HAP-1 (cell line): ENCODE data around the gene ENTREP1.
A peak's percentile ranks its signal among the peaks of the same experiment; 100 is the strongest.

Experiments
- DNase-seq, 2 experiments: peaks; one replicate each; pipeline ENCODE4 v3.0.0-alpha.2; 2016 to 2020; ENCODE audit warnings: low spot score in 2 of 2
- H3K27me3 ChIP-seq: fragments of 250-450 bp; sonication (Bioruptor Pico); 2 replicates; pipeline ENCODE4 v1.5.1; 2020; ENCODE audit warnings: low read depth, mild to moderate bottlenecking, moderate library complexity
- H3K36me3 ChIP-seq: fragments of 250-450 bp; sonication (Bioruptor Pico); replicated peaks from 2 replicates; pipeline ENCODE4 v1.5.1; 2020; ENCODE audit warnings: mild to moderate bottlenecking
- H3K4me1 ChIP-seq: fragments of 250-450 bp; sonication (Bioruptor Pico); 2 replicates; pipeline ENCODE4 v1.5.1; 2020; ENCODE audit warnings: mild to moderate bottlenecking
- H3K4me3 ChIP-seq: fragments of 250-450 bp; sonication (Bioruptor Pico); 2 replicates; pipeline ENCODE4 v1.5.1; 2020; ENCODE audit warnings: mild to moderate bottlenecking, moderate library complexity
- H3K9me3 ChIP-seq: fragments of 250-450 bp; sonication (Bioruptor Pico); 2 replicates; pipeline ENCODE4 v1.5.1; 2020; ENCODE audit warnings: mild to moderate bottlenecking, moderate library complexity
- in situ Hi-C: fragments of 300-500 bp; cut with MboI; formaldehyde crosslinking; loops from 3 replicates; pipeline ENCODE4 v1.14.3; 2020; ENCODE audit warnings: low sequenced_read_pairs, inconsistent platforms, mixed read lengths

Gene ENTREP1, protein sequence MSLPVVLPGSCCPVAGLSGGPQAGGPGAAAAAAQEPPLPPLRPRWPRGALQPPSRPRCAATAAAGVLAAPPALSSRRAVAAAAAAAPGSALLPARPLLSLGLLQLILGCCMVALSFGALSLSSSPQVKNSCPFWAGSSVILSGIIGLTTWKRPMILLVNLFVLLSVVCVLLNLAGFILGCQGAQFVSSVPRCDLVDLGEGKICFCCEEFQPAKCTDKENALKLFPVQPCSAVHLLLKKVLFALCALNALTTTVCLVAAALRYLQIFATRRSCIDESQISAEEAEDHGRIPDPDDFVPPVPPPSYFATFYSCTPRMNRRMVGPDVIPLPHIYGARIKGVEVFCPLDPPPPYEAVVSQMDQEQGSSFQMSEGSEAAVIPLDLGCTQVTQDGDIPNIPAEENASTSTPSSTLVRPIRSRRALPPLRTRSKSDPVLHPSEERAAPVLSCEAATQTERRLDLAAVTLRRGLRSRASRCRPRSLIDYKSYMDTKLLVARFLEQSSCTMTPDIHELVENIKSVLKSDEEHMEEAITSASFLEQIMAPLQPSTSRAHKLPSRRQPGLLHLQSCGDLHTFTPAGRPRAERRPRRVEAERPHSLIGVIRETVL

DNA sequence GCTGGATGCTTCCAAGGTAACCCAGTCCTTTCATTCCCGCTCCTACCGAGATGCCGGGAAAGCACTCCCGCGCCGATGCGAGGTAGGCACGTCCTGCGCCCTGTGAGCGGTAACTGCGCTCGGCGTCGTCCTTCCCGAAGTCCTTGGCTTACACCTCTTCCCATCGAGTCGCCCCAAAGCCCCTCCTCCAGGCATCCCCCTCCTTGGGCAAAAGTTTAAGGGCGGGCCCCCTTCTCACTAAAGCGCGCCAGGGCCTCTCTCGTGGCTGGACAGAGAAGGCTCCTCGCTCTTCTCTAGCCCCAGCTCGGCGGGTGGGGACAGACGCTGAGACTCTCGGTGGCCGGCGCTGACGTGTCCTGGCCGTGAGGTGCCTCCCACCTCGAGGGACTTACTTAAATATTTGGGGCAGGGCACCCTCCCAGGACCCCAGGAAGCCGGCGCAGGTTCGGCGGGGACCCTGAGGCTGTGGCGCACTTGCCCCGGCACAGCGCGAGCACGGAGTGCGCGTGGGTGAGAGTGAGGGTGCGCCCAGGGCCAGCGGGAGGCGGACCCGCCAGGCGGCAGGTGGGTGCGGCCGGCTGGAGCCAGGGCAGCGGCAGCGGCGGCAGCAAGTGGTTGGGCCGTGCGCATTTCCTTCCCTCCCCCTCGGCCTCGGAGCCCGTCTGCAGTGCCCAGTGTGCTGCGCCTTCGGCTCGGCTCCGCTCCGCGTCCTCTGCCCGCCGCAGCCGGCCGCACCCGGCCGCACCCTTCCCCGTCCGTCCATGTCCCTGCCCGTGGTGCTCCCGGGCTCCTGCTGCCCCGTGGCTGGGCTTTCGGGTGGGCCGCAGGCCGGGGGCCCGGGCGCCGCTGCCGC, at the start of gene ENTREP1:
Gene ENTREP1, plus strand, starts transcription at position 667 of the 853 bp plus-strand sequence. Its CDS starts 95 bp downstream, at position 762.
- DNase-seq, result peak; percentile 50 to 71
- in situ Hi-C loops, result no loop called here
- no peaks in the 10 kb centered on the region for H3K9me3 ChIP-seq
- H3K27me3 ChIP-seq, result peaks cover 23% of the 10 kb centered on the region
- H3K4me3 ChIP-seq, result peak within 1 kb of the TSS; percentile 35
- H3K4me1 ChIP-seq, result no peaks in the 10 kb centered on the region
- no peaks in the 10 kb centered on the region for H3K36me3 ChIP-seq

DNA sequence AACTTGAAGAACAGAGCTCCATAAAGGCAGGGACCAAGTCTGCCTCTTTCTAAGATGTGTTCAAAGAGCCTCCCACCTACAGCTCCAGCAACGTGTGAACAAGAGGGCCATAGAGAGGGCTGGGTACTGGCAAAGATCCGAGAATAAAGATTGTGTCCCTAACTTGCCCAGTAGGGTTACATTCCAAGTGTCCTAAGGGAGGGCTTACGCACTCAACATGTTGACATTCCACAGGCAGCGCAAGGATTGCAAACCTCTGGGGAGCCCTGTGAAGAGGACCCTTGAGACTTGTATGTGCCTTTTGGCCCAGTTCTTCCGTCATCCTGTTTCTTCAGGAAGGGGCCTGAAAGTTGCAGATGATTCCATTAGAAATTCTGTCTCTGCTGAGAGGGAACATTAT, 48.2 kb upstream of the ENTREP1 start:
- in situ Hi-C loops, result no loop called here
- DNase-seq, result no peak
- H3K4me1 ChIP-seq, result no peaks in the 10 kb centered on the region

DNA sequence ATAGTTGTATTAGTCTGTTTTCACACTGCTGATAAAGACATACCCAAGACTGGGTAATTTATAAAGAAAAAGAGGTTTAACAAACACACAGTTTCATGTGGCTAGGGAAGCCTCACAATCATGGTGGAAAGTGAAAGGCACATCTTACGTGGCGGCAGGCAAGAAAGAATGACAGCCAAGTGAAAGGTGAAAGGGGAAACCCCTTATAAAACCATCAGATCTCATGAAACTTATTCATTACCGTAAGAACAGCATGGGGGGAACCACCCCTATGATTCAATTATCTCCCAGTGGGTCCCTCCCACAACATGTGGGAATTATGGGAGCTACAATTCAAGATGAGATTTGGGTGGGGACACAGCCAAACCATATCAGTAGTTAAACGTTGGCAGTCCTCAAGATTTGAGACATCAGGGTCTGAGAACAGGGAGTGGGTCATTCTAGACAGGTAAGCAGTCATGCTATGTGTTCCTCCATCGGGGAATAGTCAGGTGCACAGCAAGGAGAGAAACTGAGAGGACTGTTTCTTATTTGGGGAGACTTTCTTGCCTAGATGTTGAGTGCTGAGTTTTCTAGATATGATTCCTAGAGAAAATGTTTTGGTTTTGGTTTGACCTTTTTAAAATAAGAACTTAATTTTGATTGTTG, 45.8 kb upstream of the ENTREP1 start:
- H3K4me1 ChIP-seq, result peaks cover 14% of the 10 kb centered on the region
- DNase-seq, result no peak
- no peaks in the 10 kb centered on the region for H3K36me3 ChIP-seq
- H3K9me3 ChIP-seq, result no peaks in the 10 kb centered on the region
- in situ Hi-C loops, result no loop called here
- no peak overlapping the region for H3K4me3 ChIP-seq
- peaks cover 66% of the 10 kb centered on the region for H3K27me3 ChIP-seq

More for the DNA sequence above, 48.2 kb upstream of the ENTREP1 start:
- no peak overlapping the region for H3K4me3 ChIP-seq
- H3K9me3 ChIP-seq, result no peaks in the 10 kb centered on the region
- peaks cover 65% of the 10 kb centered on the region for H3K27me3 ChIP-seq
- H3K36me3 ChIP-seq, result no peaks in the 10 kb centered on the region

DNA sequence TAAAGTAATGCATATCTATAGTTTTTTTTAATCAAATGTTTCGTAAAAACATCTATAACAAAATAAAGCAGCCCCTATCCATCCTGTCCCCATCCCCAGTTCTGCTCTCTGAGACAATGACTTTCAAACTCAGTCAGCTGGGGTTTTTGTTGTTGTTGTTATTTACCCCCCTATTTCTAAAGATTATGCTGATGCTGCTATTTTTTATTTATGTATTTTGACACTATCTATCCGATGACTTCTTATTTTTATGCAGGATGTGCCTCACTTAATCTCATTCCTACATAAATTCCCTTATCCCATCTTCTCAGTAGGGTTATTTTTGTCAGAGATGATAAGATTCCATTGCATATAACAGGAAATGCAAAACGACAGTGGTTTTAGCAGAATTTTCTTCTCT, 45.3 kb upstream of the ENTREP1 start:
- in situ Hi-C loops, result no loop called here
- Histone ChIP-seq H3K4me3 (no peak overlapping the region), H3K9me3 (peaks cover under 1% of the 10 kb centered on the region), H3K4me1 (peaks cover 14% of the 10 kb centered on the region), H3K36me3 (no peaks in the 10 kb centered on the region), H3K27me3 (peaks cover 63% of the 10 kb centered on the region)
- no peak for DNase-seq

DNA sequence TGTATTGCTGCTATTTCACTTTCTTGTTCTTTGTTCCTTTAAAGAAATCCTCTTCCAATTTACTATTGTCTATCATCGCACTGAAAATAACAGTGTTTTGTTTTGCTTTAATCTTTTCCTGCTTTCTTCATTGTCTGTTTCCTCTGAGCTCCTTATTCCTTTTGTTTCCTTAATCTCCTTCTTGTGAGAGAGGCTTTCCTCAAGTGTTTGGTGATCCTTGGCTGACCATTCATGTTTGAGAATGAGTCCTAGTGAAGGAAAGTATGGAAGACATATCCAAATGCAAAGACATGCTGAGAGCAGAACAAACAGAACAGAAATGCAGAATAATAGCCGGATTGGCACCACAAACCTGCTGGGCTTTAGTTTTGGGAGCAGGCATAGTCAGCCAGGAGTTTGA, 42.0 kb upstream of the ENTREP1 start:
- in situ Hi-C loops, result no loop called here
- peak; percentile 49 to 95 for DNase-seq
- Histone ChIP-seq H3K36me3 (no peaks in the 10 kb centered on the region), H3K4me1 (peaks cover 14% of the 10 kb centered on the region), H3K4me3 (no peak overlapping the region), H3K27me3 (peaks cover 69% of the 10 kb centered on the region), H3K9me3 (peaks cover 9% of the 10 kb centered on the region)

DNA sequence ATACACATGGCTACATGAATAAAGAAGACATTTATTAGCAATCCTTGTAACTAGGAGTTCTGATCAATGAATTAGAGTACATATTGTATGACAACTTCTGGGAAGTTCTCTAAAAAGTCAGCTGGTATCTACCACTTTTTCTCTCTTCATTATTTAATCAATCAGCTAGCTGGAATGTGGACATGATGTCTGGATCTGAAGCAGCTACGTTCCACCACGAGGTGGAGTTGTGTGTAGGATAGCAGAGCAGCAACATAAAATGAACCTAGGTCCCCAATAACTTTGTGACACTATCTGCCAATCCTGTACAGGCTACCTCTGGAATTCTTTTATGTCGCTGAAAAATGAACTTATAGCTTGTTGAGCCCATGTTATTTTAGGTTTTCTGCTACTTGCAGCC, 32.9 kb upstream of the ENTREP1 start:
- no peak for DNase-seq
- in situ Hi-C loops, result no loop called here

DNA sequence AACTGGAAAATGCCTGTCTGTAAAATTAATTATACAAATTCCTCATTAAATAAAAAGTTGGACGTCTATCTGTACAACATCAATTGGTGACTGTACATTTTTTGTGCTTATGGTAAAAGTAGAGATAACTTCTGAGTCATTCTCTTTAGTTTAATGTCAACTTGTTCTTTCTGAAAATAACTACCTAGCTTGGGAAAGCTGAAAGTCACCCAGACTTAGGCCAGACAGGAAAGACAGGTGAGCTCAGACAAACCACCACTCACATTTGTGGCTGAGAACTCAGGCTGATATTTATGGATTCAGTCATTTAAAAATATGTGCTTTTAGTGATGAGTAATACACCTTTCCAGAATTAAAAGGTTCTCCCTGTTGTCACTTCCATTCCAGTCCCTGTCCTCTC, 31.9 kb upstream of the ENTREP1 start:
- Histone ChIP-seq H3K9me3 (no peaks in the 10 kb centered on the region), H3K4me3 (no peak overlapping the region), H3K27me3 (peaks cover 18% of the 10 kb centered on the region), H3K36me3 (no peaks in the 10 kb centered on the region), H3K4me1 (no peaks in the 10 kb centered on the region)
- in situ Hi-C loops, result no loop called here
- no peak for DNase-seq

More for the DNA sequence above, 32.9 kb upstream of the ENTREP1 start:
- Histone ChIP-seq H3K4me1 (no peaks in the 10 kb centered on the region), H3K27me3 (peaks cover 25% of the 10 kb centered on the region), H3K36me3 (no peaks in the 10 kb centered on the region), H3K9me3 (no peaks in the 10 kb centered on the region), H3K4me3 (no peak overlapping the region)

DNA sequence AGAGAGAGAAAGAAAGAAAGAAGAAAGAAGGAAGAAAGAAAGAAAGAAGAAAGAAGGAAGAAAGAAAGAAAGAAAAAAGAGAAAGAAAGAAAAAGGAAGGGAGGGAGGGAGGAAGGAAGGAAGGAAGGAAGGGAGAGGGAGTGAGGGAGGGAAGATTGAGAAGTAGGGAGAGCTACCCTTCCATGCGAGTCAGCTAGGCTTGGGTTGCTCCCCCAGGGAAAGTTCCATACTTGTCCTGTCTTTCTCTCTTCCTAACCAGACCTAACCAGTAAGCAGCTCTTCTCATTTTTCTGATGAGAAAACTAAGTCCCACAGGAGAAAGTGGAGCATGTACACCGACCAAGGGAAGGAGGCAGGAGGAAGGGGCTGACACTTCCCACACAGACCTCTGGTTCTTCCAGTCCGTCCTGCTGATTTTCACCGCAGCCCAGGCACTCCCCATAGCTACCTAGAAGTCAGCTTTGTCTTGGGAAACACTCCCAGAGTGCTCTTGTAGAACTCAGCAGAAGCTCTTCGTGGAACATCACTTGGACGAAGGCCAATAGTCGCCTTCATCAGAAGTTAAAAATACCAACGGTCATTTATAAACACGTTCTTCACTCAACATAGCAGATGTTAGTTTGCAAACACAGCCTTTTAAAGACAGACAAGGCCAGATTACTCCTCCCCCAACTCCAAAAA, 29.0 kb upstream of the ENTREP1 start:
- DNase-seq, result no peak
- H3K4me1 ChIP-seq, result no peaks in the 10 kb centered on the region
- H3K4me3 ChIP-seq, result no peak overlapping the region
- peaks cover 22% of the 10 kb centered on the region for H3K27me3 ChIP-seq
- no peaks in the 10 kb centered on the region for H3K9me3 ChIP-seq
- H3K36me3 ChIP-seq, result no peaks in the 10 kb centered on the region
- in situ Hi-C loops, result no loop called here

DNA sequence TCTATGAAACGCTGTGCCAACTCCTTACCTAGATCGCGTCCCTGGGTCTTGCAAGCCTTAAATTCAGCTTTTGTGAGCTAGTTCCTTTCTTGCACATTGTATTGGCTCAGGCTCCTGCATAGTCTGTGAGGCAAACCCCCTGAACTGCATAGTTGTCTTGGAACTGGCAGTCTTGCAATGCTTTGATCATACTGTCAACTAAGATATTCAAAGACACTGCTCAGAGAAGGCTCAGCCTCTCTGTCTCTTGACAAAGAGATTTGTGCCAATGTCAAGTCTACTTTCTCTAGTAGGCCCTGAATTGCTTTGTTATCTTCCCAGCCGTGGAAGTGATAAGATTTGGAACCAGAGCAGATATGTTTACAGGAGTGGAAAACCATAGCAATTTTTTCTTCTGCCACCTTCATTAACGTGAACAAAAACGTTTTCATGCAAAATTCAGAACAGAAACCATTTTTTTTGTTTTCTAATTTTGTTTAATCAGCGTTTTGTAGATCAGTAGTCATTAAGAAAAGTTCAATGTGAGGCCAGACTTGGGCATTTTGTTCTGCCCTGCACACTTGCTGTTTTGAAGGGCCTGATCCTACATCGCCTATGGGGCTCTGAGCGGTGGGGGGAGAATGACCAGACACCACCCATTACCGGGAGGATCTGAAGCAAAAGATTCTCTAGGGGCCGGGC, 27.6 kb upstream of the ENTREP1 start:
- Histone ChIP-seq H3K9me3 (no peaks in the 10 kb centered on the region), H3K27me3 (peaks cover 22% of the 10 kb centered on the region), H3K36me3 (no peaks in the 10 kb centered on the region), H3K4me1 (no peaks in the 10 kb centered on the region), H3K4me3 (no peak overlapping the region)
- in situ Hi-C loops, result no loop called here
- DNase-seq, result no peak

DNA sequence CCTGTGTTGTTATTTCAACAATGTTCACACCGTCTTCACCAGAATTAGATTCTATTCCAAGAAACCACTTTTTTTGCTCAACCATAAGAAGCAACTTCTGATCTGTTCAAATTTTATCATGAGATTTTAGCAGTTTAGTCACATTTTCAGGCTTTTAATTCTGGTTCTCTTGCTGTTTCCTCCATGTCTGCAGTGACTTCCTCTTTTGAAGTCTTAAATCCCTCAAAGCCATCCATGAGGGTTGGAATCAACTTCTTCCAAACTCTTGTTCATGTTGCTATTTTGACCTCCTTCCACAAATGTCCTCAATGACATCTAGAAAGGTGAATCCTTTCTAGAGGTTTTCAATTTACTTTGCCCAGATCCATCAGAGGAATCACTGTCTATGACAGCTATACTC, 25.7 kb upstream of the ENTREP1 start:
- no peak for DNase-seq
- no peaks in the 10 kb centered on the region for H3K4me1 ChIP-seq
- H3K4me3 ChIP-seq, result no peak overlapping the region
- H3K36me3 ChIP-seq, result no peaks in the 10 kb centered on the region
- H3K27me3 ChIP-seq, result peaks cover 26% of the 10 kb centered on the region
- in situ Hi-C loops, result no loop called here
- no peaks in the 10 kb centered on the region for H3K9me3 ChIP-seq

DNA sequence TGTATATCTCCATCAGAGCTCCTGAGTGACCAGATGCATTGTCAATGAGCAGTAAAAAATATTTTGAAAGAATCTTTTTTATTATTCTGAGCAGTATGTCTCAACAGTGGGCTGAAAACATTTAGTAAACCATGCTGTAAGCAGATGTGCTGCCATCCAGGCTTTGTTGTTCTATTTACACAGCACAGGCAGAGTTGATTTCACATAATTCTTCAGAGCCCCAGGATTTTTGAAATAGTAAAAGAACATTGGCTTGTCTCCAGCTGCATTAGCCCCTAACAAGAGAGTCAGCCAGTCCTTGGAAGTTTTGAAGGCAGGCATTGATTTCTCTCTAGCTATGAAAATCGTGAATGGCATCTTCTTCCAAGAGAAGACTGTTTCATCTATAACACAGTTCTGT, 25.2 kb upstream of the ENTREP1 start:
- H3K4me3 ChIP-seq, result no peak overlapping the region
- no peaks in the 10 kb centered on the region for H3K4me1 ChIP-seq
- 0 out of 2 replicates have a peak, but pooled peaks cover 2% of the 10 kb centered on the region for H3K9me3 ChIP-seq
- H3K36me3 ChIP-seq, result no peaks in the 10 kb centered on the region
- H3K27me3 ChIP-seq, result peaks cover 25% of the 10 kb centered on the region
- in situ Hi-C loops, result no loop called here
- DNase-seq, result no peak

DNA sequence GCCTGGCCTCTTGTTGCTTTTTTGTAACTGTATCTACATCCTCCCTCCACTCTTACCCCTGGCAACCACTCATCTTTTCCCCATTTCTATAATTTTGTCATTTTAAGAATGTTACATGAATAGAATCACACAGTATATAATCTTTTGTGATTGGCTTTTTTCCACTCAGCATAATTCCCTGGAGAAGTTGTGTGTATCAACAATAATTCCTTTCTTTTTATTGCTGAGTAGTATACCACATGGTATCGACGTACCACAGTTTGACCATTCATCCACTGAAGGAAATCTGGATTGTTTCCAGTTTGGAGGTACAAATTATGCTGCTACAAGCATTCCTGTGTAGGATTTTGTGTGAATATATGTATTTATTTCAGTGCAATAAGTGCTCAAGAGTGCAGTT, 21.7 kb upstream of the ENTREP1 start:
- in situ Hi-C loops, result no loop called here
- peaks cover 15% of the 10 kb centered on the region for H3K27me3 ChIP-seq
- H3K4me1 ChIP-seq, result peaks cover 17% of the 10 kb centered on the region
- 0 out of 2 replicates have a peak, but pooled peaks cover 2% of the 10 kb centered on the region for H3K9me3 ChIP-seq
- no peaks in the 10 kb centered on the region for H3K36me3 ChIP-seq
- H3K4me3 ChIP-seq, result no peak overlapping the region
- DNase-seq, result no peak
